ENCODE data around the gene BCL11B. TPM values are rescaled to one million over a fixed set of nuclear protein-coding genes. Genes with fewer than 3 reads are reported as not detected.

BCL11B gene
- total and polyA plus RNA-seq, 2 of the 8 experiments (the other 6 are each of a cell fraction or from before 2014, with no cell fraction given) = 0.63 to 5.9 TPM

DNA sequence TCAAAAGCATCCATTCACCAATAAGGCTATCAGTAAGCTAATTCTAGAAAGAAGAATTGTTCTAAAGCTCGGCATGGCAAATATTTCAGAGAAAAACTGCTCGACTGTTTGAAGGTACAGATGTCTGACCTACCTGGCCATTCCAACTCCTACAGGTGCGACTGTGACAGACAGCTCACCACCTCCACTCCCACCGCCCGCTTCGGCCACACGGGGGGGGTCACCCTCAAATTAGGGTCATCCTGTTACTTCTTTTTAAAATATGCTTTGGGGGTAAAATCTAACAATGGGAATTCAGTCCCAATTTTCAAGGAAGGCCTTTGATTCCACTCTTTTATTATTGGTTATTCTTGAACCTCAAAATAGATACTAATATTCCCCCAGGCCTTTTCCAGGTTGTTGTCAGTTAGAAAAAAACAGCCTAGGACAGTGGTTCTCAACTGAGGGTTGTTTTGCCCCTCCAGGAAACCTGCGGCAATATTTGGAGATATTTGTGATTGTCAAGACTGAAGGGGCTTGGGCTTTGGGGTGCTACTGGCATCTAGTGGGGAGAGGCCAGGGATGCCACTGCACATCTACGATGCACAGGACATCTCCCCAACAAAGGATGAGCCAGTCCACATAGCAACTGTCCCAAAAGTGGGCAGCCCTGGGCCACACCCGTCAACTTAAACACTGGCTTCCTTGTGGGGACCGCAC lies 81.2 kb downstream of the BCL11B start:
- no peak overlapping the region for H4K8ac ChIP-seq (ENCODE audit: extremely low read depth, insufficient read depth, low read length)
- ChIA-PET POLR2A (ENCODE audit: partially characterized antibody) (interaction anchor here (2.6 kb wide), 1 partner anchor 82 kb away, joined by 6 read pairs; the partner anchor contains the start of gene BCL11B), CTCF (ENCODE audit: partially characterized antibody) (interaction anchor here (0.6 to 4.3 kb wide), 5 partner anchors 8 to 81 kb away, joined by 3 to 34 read pairs (median 3); partner anchors contain the start of gene BCL11B)
- H3K27ac ChIP-seq (ENCODE audit: low read depth, low read length) = no peak overlapping the region
- H3K36me3 ChIP-seq (ENCODE audit: control insufficient read depth in 2 of 4, insufficient read depth in 4 of 4, low read length in 3 of 4) = no peaks in the 10 kb centered on the region
- no peak overlapping the region for H2AFZ ChIP-seq (ENCODE audit: low read length)
- no peak overlapping the region for H2BK15ac ChIP-seq (ENCODE audit: low read length)
- no peak overlapping the region for H3K4ac ChIP-seq (replicated peaks; ENCODE audit: insufficient read length, low read depth, low read length)
- H4K91ac ChIP-seq (replicated peaks; ENCODE audit: insufficient read length, low read length) = no peak overlapping the region
- peaks cover 0 to 21% of the 10 kb centered on the region in 2 experiments; a peak in 2 of 4 replicates for H3K79me2 ChIP-seq (ENCODE audit: control insufficient read depth in 1 of 2, insufficient read depth in 2 of 2, low read length in 2 of 2)
- no peaks in the 10 kb centered on the region for H3K23me2 ChIP-seq (ENCODE audit: low read depth, low read length)
- TF ChIP-seq USF2 (IDR thresholded peaks at IDR 0.05; ENCODE audit: low read length) = no peak
- TF ChIP-seq, protein P1, sequence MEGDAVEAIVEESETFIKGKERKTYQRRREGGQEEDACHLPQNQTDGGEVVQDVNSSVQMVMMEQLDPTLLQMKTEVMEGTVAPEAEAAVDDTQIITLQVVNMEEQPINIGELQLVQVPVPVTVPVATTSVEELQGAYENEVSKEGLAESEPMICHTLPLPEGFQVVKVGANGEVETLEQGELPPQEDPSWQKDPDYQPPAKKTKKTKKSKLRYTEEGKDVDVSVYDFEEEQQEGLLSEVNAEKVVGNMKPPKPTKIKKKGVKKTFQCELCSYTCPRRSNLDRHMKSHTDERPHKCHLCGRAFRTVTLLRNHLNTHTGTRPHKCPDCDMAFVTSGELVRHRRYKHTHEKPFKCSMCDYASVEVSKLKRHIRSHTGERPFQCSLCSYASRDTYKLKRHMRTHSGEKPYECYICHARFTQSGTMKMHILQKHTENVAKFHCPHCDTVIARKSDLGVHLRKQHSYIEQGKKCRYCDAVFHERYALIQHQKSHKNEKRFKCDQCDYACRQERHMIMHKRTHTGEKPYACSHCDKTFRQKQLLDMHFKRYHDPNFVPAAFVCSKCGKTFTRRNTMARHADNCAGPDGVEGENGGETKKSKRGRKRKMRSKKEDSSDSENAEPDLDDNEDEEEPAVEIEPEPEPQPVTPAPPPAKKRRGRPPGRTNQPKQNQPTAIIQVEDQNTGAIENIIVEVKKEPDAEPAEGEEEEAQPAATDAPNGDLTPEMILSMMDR (IDR thresholded peaks at IDR 0.05; ENCODE audit: control extremely low read depth in 1 of 3, insufficient read depth in 1 of 3, low read depth in 1 of 3, low read length in 3 of 3) = peak in 1 of 3 experiments; percentile 21; a peak in 1 of 4 replicates
- no peak for TF ChIP-seq RFX5 (IDR thresholded peaks at IDR 0.05; ENCODE audit: borderline replicate concordance, low read depth, low read length)
- TF ChIP-seq RAD21 (IDR thresholded peaks at IDR 0.05 in 1 of 2, conservative IDR thresholded peaks at IDR 0.05 in 1 of 2; ENCODE audit: low read depth in 2 of 2, low read length in 2 of 2) = peak; percentile 41 to 42; a peak in 3 of 4 replicates
- FAIRE-seq = no peak
- H3K4me3 ChIP-seq (ENCODE audit: extremely low read depth in 1 of 4, insufficient read depth in 2 of 4, low read depth in 3 of 4, low read length in 4 of 4) = no peak overlapping the region
- H3K4me1 ChIP-seq (replicated peaks in 1 of 4; ENCODE audit: control insufficient read depth in 3 of 4, insufficient read depth in 4 of 4, low read length in 3 of 4) = peaks cover 5 to 21% (median 13%) of the 10 kb centered on the region in 4 experiments
- no peak overlapping the region for H2BK120ac ChIP-seq (replicated peaks; ENCODE audit: low read depth, low read length)
- no peak overlapping the region for H2BK12ac ChIP-seq (ENCODE audit: low read depth, low read length)
- no peaks in the 10 kb centered on the region for H4K20me1 ChIP-seq (replicated peaks in 1 of 2; ENCODE audit: control insufficient read depth in 1 of 2, insufficient read depth in 2 of 2, low read length in 2 of 2)
- H3K18ac ChIP-seq (ENCODE audit: extremely low read depth, low read length) = no peak overlapping the region
- no peak overlapping the region for H3K56ac ChIP-seq (replicated peaks; ENCODE audit: insufficient read length, low read depth, low read length)
- no peak overlapping the region for H3K9ac ChIP-seq (replicated peaks in 1 of 4; ENCODE audit: extremely low read depth in 1 of 4, low read depth in 3 of 4, low read length in 3 of 4)
- H3K23ac ChIP-seq (ENCODE audit: insufficient read length) = no peak overlapping the region
- H3K27me3 ChIP-seq (replicated peaks in 1 of 4; ENCODE audit: control insufficient read depth in 3 of 4, extremely low read depth in 1 of 4, insufficient read depth in 3 of 4, low read length in 3 of 4) = no peaks in the 10 kb centered on the region
- no peak overlapping the region for H2BK5ac ChIP-seq (ENCODE audit: low read depth, low read length)
- no peak overlapping the region for H2BK20ac ChIP-seq (ENCODE audit: low read length)
- no peak overlapping the region for H3K4me2 ChIP-seq (ENCODE audit: insufficient read depth in 1 of 2, low read depth in 2 of 2, low read length in 2 of 2)
- peaks cover 6% of the 10 kb centered on the region; the same call in 1 of the 2 replicates for H3K79me1 ChIP-seq (ENCODE audit: low read depth, low read length)
- H4K5ac ChIP-seq (ENCODE audit: insufficient read length, low read depth, low read length) = no peak overlapping the region
- no peak overlapping the region for H3K14ac ChIP-seq (ENCODE audit: insufficient read length)
- no peak overlapping the region for H2AK5ac ChIP-seq (ENCODE audit: low read depth, low read length)
- no peak for DNase-seq (ENCODE audit: low read depth in 1 of 2, low spot score in 2 of 2)
- H3K9me3 ChIP-seq (ENCODE audit: insufficient read depth in 2 of 2, low read depth in 1 of 2, low read length in 1 of 2) = no peaks in the 10 kb centered on the region
- WGBS, 2 experiments (ENCODE audit: extremely low coverage in 1 of 2, insufficient coverage in 1 of 2, insufficient read length in 1 of 2, insufficient replicate concordance in 2 of 2, low coverage in 1 of 2, low lambda C conversion rate in 2 of 2, missing lambda C conversion rate in 1 of 2) = 83% methylated on average over 11 of the region's 11 CpGs; no CpG with 5 or more reads in 1 of the 2 experiments

All from H1 (cell line).